ENCODE results near the gene KPNA1. TPM values are rescaled to one million over a fixed set of nuclear protein-coding genes. Genes with fewer than 3 reads are reported as not detected.
A peak's percentile ranks its signal among the peaks of the same experiment; 100 is the strongest.
"Not testable (repeated sequence)": the region's sequence is repeated elsewhere in the genome, so short reads cannot be mapped to it uniquely, and the experiment has no call there.

KPNA1 gene
- polyA plus RNA-seq, 2 of the 4 experiments (the other 2 are of a cell fraction) = 48.1 to 81.8 TPM

DNA sequence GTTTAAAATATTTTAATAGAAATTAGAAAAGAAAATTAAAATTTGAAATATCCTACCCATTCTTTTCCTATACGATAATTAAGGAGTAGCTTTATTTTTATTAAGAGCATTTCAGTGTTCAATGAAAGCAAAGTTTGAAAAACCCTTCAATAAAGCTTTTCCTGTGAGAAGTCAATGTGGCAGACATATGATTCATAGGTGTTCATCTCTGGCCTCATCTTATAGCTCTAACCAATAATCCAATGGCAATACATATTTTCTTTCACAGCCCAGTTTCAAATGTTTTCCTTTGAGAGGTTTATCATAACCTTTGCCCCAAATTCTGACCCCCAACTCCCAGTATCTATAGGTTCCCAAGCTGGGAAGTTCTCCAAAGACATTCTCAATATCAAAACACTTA, 8.3 kb downstream of the KPNA1 start:
- WGBS (ENCODE audit: missing lambda C conversion rate) = 90% methylated on average over 1 of the region's 1 CpG
- CTCF ChIA-PET = no interaction called here
- no peak for FAIRE-seq

GRCh38 chr3:122505676-122506075, 9.1 kb downstream of the KPNA1 start:
- Histone ChIP-seq H3K27ac (no peak overlapping the region), H3K4me3 (no peak overlapping the region), H3K4me2 (no peak overlapping the region), H3K9me3 (no peaks in the 10 kb centered on the region), H3K4me1 (0 out of 3 replicates have a peak, but pooled peaks cover 6% of the 10 kb centered on the region)
- no peak for ATAC-seq
- ChIA-PET CTCF (no interaction called here), POLR2A (interaction anchor here (1.3 kb wide), 1 partner anchor 9 kb away, joined by 3 read pairs; the partner anchor contains the start of gene KPNA1)
- no peak for DNase-seq (ENCODE audit: low read depth in 1 of 2, low spot score in 1 of 2)
- 68% methylated on average over 2 of the region's 2 CpGs for WGBS (ENCODE audit: missing lambda C conversion rate)
- peak; percentile 7 for FAIRE-seq
- TF ChIP-seq FOXS1 (CRISPR knock-in tag; IDR thresholded peaks at IDR 0.05) = no peak
- TF ChIP-seq CBX8 (IDR thresholded peaks at IDR 0.05) = no peak
- no peak for TF ChIP-seq HEYL (CRISPR knock-in tag; IDR thresholded peaks at IDR 0.05)
- no peak for TF ChIP-seq MAZ (IDR thresholded peaks at IDR 0.05; ENCODE audit: borderline replicate concordance, low read depth, low read length)
- TF ChIP-seq POLR2AphosphoS2 (conservative IDR thresholded peaks at IDR 0.05; ENCODE audit: low read length) = no peak
- no peak for TF ChIP-seq FOSL2 (IDR thresholded peaks at IDR 0.05)
- no peak for TF ChIP-seq FOSL2 (CRISPR knock-in tag; IDR thresholded peaks at IDR 0.05)
- TF ChIP-seq FOSB (CRISPR knock-in tag; IDR thresholded peaks at IDR 0.05) = no peak
- no peak for TF ChIP-seq RCOR1 (IDR thresholded peaks at IDR 0.05; ENCODE audit: low read depth, low read length)
- no peak for TF ChIP-seq HDAC2 (IDR thresholded peaks at IDR 0.05)

More for the DNA sequence above, 8.3 kb downstream of the KPNA1 start:
- no peak overlapping the region for H3K4me2 ChIP-seq
- no peak overlapping the region for H3K27ac ChIP-seq
- POLR2A ChIA-PET = interaction anchor here (1.3 kb wide), 1 partner anchor 8 kb away, joined by 3 read pairs; the partner anchor contains the start of gene KPNA1
- H3K4me1 ChIP-seq = peaks cover 12% of the 10 kb centered on the region; the same call in 2 of the 3 replicates
- TF ChIP-seq MAFK (IDR thresholded peaks at IDR 0.05; ENCODE audit: partially characterized antibody) = no peak
- TF ChIP-seq CEBPB (IDR thresholded peaks at IDR 0.05) = no peak
- no peak for TF ChIP-seq SREBF2 (IDR thresholded peaks at IDR 0.05)
- no peak for TF ChIP-seq JUNB (IDR thresholded peaks at IDR 0.05)
- ATAC-seq (no peak), DNase-seq (ENCODE audit: low read depth in 1 of 2, low spot score in 1 of 2) (no peak)
- no peaks in the 10 kb centered on the region for H3K9me3 ChIP-seq
- H3K4me3 ChIP-seq = no peak overlapping the region

DNA sequence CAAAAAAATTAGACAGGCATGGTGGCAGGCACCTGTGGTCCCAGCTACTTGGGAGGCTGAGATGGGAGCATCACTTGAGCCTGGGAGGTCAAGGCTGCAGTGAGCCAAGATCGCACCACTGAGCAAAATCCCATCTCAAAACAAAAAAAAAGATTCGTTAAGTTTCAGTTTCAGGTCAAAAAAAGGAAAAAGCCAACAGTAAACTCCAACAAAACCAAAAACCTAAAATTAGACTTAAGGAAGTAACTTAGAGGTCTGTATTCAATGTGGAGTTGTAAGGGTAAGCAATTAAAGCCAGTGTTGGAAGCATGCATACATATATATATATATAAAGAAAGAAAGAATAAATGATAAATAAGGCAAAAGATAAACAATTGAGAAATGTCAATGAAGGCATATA, 11.8 kb downstream of the KPNA1 start:
- DNase-seq (ENCODE audit: low read depth in 1 of 2, low spot score in 1 of 2) = no peak
- no peak for ATAC-seq

DNA sequence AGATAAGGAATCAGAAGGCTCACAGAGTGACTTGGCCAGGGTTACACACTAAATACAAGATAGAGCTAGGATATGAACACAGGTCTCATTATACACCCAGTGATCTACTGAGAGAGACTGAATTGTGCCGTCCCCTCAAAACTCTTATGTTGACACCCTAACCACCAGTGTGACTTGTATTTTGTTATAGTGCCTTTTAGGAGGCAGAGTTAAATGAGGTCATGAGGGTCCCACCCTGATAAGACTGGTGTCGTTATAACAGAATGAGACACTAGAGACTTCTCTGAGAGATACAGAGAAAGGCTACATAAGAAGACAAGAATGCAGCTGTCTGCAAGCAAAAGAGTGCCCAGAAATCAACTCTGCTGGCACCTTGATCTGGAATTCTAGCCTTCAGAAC, 12.6 kb downstream of the KPNA1 start:
- TF ChIP-seq PHF8 (IDR thresholded peaks at IDR 0.05; ENCODE audit: borderline replicate concordance, low read depth) (no peak), HOXB5 (CRISPR knock-in tag; IDR thresholded peaks at IDR 0.05) (no peak), EHF (CRISPR knock-in tag; IDR thresholded peaks at IDR 0.05) (no peak), ZFP36 (IDR thresholded peaks at IDR 0.05; ENCODE audit: borderline replicate concordance, partially characterized antibody) (no peak)
- H3K4me3 ChIP-seq = no peak overlapping the region
- no peak overlapping the region for H3K27ac ChIP-seq
- H3K9me3 ChIP-seq = no peaks in the 10 kb centered on the region
- no peak for ATAC-seq
- H3K4me1 ChIP-seq = peaks cover 7% of the 10 kb centered on the region; the same call in 1 of the 3 replicates
- H3K4me2 ChIP-seq = no peak overlapping the region
- no peak for FAIRE-seq
- ChIA-PET CTCF (interaction anchor here (1.0 kb wide), 1 partner anchor 61 kb away, joined by 3 read pairs; no protein-coding TSS in a partner anchor), POLR2A (no interaction called here)
- no peak for DNase-seq (ENCODE audit: low read depth in 1 of 2, low spot score in 1 of 2)
- 76% methylated on average over 2 of the region's 2 CpGs for WGBS (ENCODE audit: missing lambda C conversion rate)

More for the DNA sequence above, 11.8 kb downstream of the KPNA1 start:
- no peaks in the 10 kb centered on the region for H3K9me3 ChIP-seq
- H3K4me1 ChIP-seq = peaks cover 1% of the 10 kb centered on the region; the same call in 1 of the 3 replicates
- H3K27ac ChIP-seq = no peak overlapping the region
- H3K4me2 ChIP-seq = no peak overlapping the region
- ChIA-PET POLR2A (no interaction called here), CTCF (interaction anchor here (1.0 kb wide), 1 partner anchor 62 kb away, joined by 3 read pairs; no protein-coding TSS in a partner anchor)
- no peak for FAIRE-seq
- no peak overlapping the region for H3K4me3 ChIP-seq
- 93% methylated on average over 2 of the region's 2 CpGs for WGBS (ENCODE audit: missing lambda C conversion rate)
- TF ChIP-seq RAD21 (conservative IDR thresholded peaks at IDR 0.05 in 1 of 2, IDR thresholded peaks at IDR 0.05 in 1 of 2) (no peak), PBX3 (IDR thresholded peaks at IDR 0.05) (no peak), ZFP36 (IDR thresholded peaks at IDR 0.05; ENCODE audit: borderline replicate concordance, partially characterized antibody) (no peak), JUN (IDR thresholded peaks at IDR 0.05) (no peak), RARB (CRISPR knock-in tag; IDR thresholded peaks at IDR 0.05) (no peak), MYC (IDR thresholded peaks at IDR 0.05; ENCODE audit: borderline replicate concordance, low read length) (no peak), RFX5 (IDR thresholded peaks at IDR 0.05) (no peak), BHLHE40 (IDR thresholded peaks at IDR 0.05; ENCODE audit: low read depth, low read length) (no peak)

- CTCF ChIA-PET; H3K27ac ChIP-seq; ATAC-seq; H3K9me3 ChIP-seq; H3K4me2 ChIP-seq; POLR2A ChIA-PET; H3K4me1 ChIP-seq; FAIRE-seq; H3K4me3 ChIP-seq; DNase-seq (ENCODE audit: low read depth in 1 of 2, low spot score in 1 of 2): not testable (repeated sequence)
- WGBS (ENCODE audit: missing lambda C conversion rate) = 86% methylated on average over 6 of the region's 6 CpGs
These were observed 13.8 kb downstream of the KPNA1 start for GRCh38 chr3:122500964-122501363.
